Measurements from ENCODE around the gene CD163L1.

CD163L1 gene

GRCh38 chr12:7433276-7433822 lies 10.6 kb downstream of the CD163L1 start:
- no peak overlapping the region for H3K9ac ChIP-seq (ENCODE audit: low read depth, low read length)
- no peaks in the 10 kb centered on the region for H3K36me3 ChIP-seq (ENCODE audit: insufficient read depth, low read length)
- H3K4me1 ChIP-seq (ENCODE audit: insufficient read depth, low read length), result no peaks in the 10 kb centered on the region
- no peak overlapping the region for H3K27ac ChIP-seq (ENCODE audit: low read length)
- no peaks in the 10 kb centered on the region for H3K79me2 ChIP-seq (ENCODE audit: insufficient read depth, low read length)
- H2AFZ ChIP-seq (ENCODE audit: low read depth, low read length), result no peak overlapping the region
- no peak overlapping the region for H3K4me2 ChIP-seq (ENCODE audit: insufficient read depth, low read length)
- no peak overlapping the region for H3K4me3 ChIP-seq (ENCODE audit: low read depth in 1 of 2, low read length in 2 of 2)
- H3K27me3 ChIP-seq (ENCODE audit: insufficient read depth, low read length, poor library complexity), result peaks cover 14% of the 10 kb centered on the region
- ATAC-seq (ENCODE audit: insufficient read depth, low read depth) (no peak), DNase-seq (no peak)
- no peak for TF ChIP-seq CTCF (IDR thresholded peaks at IDR 0.05; ENCODE audit: borderline replicate concordance, extremely low read depth, low read length, poor library complexity, severe bottlenecking)
- TF ChIP-seq EZH2 (IDR thresholded peaks at IDR 0.05; ENCODE audit: borderline replicate concordance, low read depth, low read length, severe bottlenecking), result no peak
- H4K20me1 ChIP-seq (ENCODE audit: insufficient read depth, low read length), result no peaks in the 10 kb centered on the region
- H3K9me3 ChIP-seq (ENCODE audit: insufficient read depth, low read length, severe bottlenecking), result no peaks in the 10 kb centered on the region

GRCh38 chr12:7431993-7432685 lies 11.8 kb downstream of the CD163L1 start:
- Histone ChIP-seq H3K4me2 (ENCODE audit: insufficient read depth, low read length) (no peak overlapping the region), H3K36me3 (ENCODE audit: insufficient read depth, low read length) (no peaks in the 10 kb centered on the region), H2AFZ (ENCODE audit: low read depth, low read length) (no peak overlapping the region), H3K27me3 (ENCODE audit: insufficient read depth, low read length, poor library complexity) (peaks cover 14% of the 10 kb centered on the region), H3K27ac (ENCODE audit: low read length) (no peak overlapping the region), H3K4me1 (ENCODE audit: insufficient read depth, low read length) (no peaks in the 10 kb centered on the region), H3K4me3 (ENCODE audit: low read depth in 1 of 2, low read length in 2 of 2) (no peak overlapping the region), H4K20me1 (ENCODE audit: insufficient read depth, low read length) (no peaks in the 10 kb centered on the region), H3K9ac (ENCODE audit: low read depth, low read length) (no peak overlapping the region), H3K79me2 (ENCODE audit: insufficient read depth, low read length) (no peaks in the 10 kb centered on the region), H3K9me3 (ENCODE audit: insufficient read depth, low read length, severe bottlenecking) (no peaks in the 10 kb centered on the region)
- TF ChIP-seq CTCF (IDR thresholded peaks at IDR 0.05; ENCODE audit: borderline replicate concordance, extremely low read depth, low read length, poor library complexity, severe bottlenecking) (no peak), EZH2 (IDR thresholded peaks at IDR 0.05; ENCODE audit: borderline replicate concordance, low read depth, low read length, severe bottlenecking) (no peak)
- DNase-seq (no peak), ATAC-seq (ENCODE audit: insufficient read depth, low read depth) (no peak)

- ATAC-seq (ENCODE audit: insufficient read depth, low read depth), result no peak
- H3K27ac ChIP-seq (ENCODE audit: low read length), result no peak overlapping the region
- DNase-seq, result no peak
- H3K4me2 ChIP-seq (ENCODE audit: insufficient read depth, low read length), result no peak overlapping the region
- no peak overlapping the region for H2AFZ ChIP-seq (ENCODE audit: low read depth, low read length)
- H3K4me1 ChIP-seq (ENCODE audit: insufficient read depth, low read length), result no peaks in the 10 kb centered on the region
- H3K9me3 ChIP-seq (ENCODE audit: insufficient read depth, low read length, severe bottlenecking), result no peaks in the 10 kb centered on the region
- no peak for TF ChIP-seq CTCF (IDR thresholded peaks at IDR 0.05; ENCODE audit: borderline replicate concordance, extremely low read depth, low read length, poor library complexity, severe bottlenecking)
- TF ChIP-seq EZH2 (IDR thresholded peaks at IDR 0.05; ENCODE audit: borderline replicate concordance, low read depth, low read length, severe bottlenecking), result no peak
- H3K79me2 ChIP-seq (ENCODE audit: insufficient read depth, low read length), result no peaks in the 10 kb centered on the region
- peaks cover 7% of the 10 kb centered on the region for H3K27me3 ChIP-seq (ENCODE audit: insufficient read depth, low read length, poor library complexity)
- H3K4me3 ChIP-seq (ENCODE audit: low read depth in 1 of 2, low read length in 2 of 2), result no peak overlapping the region
- H4K20me1 ChIP-seq (ENCODE audit: insufficient read depth, low read length), result no peaks in the 10 kb centered on the region
- no peak overlapping the region for H3K9ac ChIP-seq (ENCODE audit: low read depth, low read length)
- H3K36me3 ChIP-seq (ENCODE audit: insufficient read depth, low read length), result no peaks in the 10 kb centered on the region
These were observed 32.6 kb downstream of the CD163L1 start for GRCh38 chr12:7411343-7411742.

Measured in DND-41 (cell line).